Cardiac fibroblast (primary cell): ENCODE results near the gene TRIP10.

ENCODE experiments used
- DNase-seq, 2 donors: peaks; one replicate each; pipeline versions ENCODE4 v3.0.0 to v3.0.0-alpha.2; 2010; ENCODE audit warnings: low read depth in 2 of 2
- H3K4me3 ChIP-seq, 2 donors: replicated peaks in 1 of 2; 1 replicate in 1 of 2; 2 replicates in 1 of 2; pipeline ENCODE4 v1.5.1; 2011; ENCODE audit warnings: low read depth in 2 of 2, low read length in 2 of 2, mild to moderate bottlenecking in 2 of 2, moderate library complexity in 1 of 2
- CTCF ChIP-seq: IDR thresholded peaks from one replicate; pipeline ENCODE4 v1.5.1; 2011; ENCODE audit warnings: low read depth, mild to moderate bottlenecking, low read length, inconsistent platforms

Gene TRIP10

DNA sequence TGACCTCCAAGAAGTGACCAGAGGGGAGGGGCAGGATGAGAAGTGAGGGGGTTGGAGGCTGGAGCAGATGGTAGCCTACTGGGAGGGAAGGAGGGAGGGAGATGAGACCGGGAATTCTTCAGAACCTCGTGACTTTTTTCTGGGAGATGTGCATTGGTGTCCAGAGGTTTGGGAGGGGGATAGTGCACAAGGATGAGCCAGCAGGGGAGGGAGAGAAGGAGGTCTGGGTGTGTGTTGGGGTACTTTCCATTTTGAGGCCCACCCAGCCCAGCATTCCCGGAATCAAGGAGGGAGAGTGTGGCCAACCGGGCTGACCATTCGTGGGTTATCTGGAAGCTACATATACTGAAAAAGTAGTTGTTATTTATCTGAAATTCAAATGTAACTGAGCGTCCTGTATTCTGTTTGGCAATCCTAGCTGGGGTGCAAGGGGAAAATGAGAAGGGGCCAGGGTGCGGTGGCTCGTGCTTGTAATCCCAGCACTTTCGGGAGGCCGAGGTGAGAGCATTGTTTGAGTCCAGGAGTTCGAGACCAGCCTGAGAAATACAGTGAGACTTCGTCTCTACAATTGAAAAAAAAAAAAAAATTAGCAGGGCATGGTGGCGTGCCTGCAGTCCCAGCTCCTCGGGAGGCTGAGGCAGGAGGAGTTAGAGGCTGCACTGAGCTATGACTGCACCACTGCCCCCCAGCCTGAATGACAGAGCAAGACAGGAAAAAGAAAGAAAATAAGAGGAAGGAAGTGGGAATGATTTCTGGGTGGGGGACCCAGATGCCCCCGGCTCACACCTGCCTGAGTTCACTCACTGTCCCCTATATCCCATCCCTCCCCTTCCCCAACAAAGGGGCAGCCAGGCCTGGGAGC, 14.6 kb upstream of the TRIP10 start:
- no peak overlapping the region for H3K4me3 ChIP-seq
- DNase-seq: no peak
- no peak for TF ChIP-seq CTCF

DNA sequence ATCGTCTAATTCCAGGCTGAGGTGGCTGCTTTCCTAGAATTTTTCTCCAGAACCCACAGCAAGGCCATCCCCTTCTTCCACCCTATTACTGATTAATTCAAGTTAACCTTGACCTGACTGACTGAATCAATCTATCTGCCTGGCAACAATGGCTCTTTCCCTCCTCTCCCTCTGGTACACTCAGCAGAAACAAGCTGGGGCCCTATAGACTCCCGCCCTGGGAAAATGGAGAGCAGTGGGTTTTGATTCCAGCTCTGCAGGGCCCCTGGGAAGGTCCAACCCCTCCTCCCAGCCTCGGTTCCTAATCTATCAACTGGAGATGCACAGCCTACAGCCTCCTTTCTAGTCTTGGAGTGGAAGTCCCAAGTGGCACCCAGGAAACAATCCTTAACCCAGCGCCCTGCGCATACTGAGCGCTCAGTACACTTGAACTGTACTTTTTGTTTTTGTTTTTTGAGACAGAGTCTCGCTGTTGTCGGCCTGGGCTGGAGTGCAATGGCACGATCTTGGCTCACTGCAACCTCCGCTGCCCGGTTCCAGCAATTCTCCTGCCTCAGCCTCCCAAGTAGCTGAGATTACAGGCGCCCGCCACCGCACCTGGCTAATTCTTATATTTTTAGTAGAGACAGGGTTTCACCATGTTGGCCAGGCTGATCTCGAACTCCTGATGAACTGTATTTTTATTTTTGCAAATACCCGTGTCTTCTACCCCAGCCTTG, 13.8 kb upstream of the TRIP10 start:
- TF ChIP-seq CTCF: no peak
- no peak overlapping the region for H3K4me3 ChIP-seq
- no peak for DNase-seq

- H3K4me3 ChIP-seq: no peak overlapping the region
- TF ChIP-seq CTCF: no peak
- no peak for DNase-seq
Observed at GRCh38 chr19:6728346-6728745, 11.1 kb upstream of the TRIP10 start.

- no peak for TF ChIP-seq CTCF
- H3K4me3 ChIP-seq: no peak overlapping the region
- DNase-seq: no peak
Observed at GRCh38 chr19:6729573-6730152, 9.8 kb upstream of the TRIP10 start.

GRCh38 chr19:6730153-6730804, 9.2 kb upstream of the TRIP10 start:
- no peak overlapping the region for H3K4me3 ChIP-seq
- TF ChIP-seq CTCF: no peak
- DNase-seq: no peak

GRCh38 chr19:6730941-6731670, 8.4 kb upstream of the TRIP10 start:
- no peak overlapping the region for H3K4me3 ChIP-seq
- no peak for TF ChIP-seq CTCF
- DNase-seq: no peak
